Breast epithelium (tissue), 3 donors: Measurements from ENCODE around the gene DMRT1.

Experiments
- CTCF ChIP-seq, 3 donors: fragments of 450-650 bp; IDR thresholded peaks; one replicate each; pipeline ENCODE4 v1.5.1; 2016 to 2017; ENCODE audit warnings: antibody characterized with exemption in 3 of 3, mild to moderate bottlenecking in 3 of 3, moderate library complexity in 3 of 3
- POLR2A ChIP-seq: fragments of 450-650 bp; IDR thresholded peaks from one replicate; pipeline ENCODE4 v1.6.1; 2016; ENCODE audit warnings: antibody characterized with exemption, mild to moderate bottlenecking, moderate library complexity
- POLR2AphosphoS5 ChIP-seq, 3 donors: sonication (generic); formaldehyde crosslinking; IDR thresholded peaks; one replicate each; pipeline ENCODE4 v1.6.1; 2017; ENCODE audit warnings: antibody characterized with exemption in 3 of 3

- no peak for TF ChIP-seq CTCF (IDR thresholded peaks at IDR 0.05)
- no peak for TF ChIP-seq POLR2A
- no peak for TF ChIP-seq POLR2AphosphoS5 (IDR thresholded peaks at IDR 0.05)
These were observed 51.6 kb downstream of the DMRT1 start for GRCh38 chr9:893115-893514.
